ENCODE results near the gene RNF111. TPM values are rescaled to one million over a fixed set of nuclear protein-coding genes. Genes with fewer than 3 reads are reported as not detected.

The RNF111 gene
- polyA plus RNA-seq, 3 donors: 4.1 to 10.1 (median 7.0) TPM

- 93 to 97% (median 96%) methylated on average over 6 of the region's 6 CpGs for WGBS, 3 donors
- no peak overlapping the region for H3K27ac ChIP-seq (ENCODE audit: low read depth, low read length)
Observed at GRCh38 chr15:59042041-59042440, 54.6 kb downstream of the RNF111 start.

DNA sequence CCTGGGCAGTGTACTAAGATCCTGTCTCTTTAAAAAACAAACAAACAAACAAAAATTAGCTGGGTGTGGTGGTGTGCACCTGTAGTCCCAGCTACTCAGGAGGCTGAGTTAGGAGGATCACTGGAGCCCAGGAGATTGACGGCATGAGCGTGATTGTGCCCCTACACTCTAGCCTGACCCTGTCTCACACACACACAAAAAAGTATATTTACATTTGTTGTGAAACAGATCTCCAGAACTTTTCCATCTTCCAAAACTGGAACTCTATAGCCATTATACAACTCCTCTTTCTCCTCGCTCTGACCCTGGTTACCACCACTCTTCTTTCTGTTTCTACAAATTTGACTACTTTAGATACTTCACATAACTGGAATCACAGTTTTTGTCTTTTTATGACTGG is 61.4 kb downstream of the RNF111 start:
- H3K27ac ChIP-seq (ENCODE audit: low read depth, low read length): no peak overlapping the region
- WGBS, 3 donors: 94 to 99% (median 96%) methylated on average over 3 of the region's 3 CpGs

DNA sequence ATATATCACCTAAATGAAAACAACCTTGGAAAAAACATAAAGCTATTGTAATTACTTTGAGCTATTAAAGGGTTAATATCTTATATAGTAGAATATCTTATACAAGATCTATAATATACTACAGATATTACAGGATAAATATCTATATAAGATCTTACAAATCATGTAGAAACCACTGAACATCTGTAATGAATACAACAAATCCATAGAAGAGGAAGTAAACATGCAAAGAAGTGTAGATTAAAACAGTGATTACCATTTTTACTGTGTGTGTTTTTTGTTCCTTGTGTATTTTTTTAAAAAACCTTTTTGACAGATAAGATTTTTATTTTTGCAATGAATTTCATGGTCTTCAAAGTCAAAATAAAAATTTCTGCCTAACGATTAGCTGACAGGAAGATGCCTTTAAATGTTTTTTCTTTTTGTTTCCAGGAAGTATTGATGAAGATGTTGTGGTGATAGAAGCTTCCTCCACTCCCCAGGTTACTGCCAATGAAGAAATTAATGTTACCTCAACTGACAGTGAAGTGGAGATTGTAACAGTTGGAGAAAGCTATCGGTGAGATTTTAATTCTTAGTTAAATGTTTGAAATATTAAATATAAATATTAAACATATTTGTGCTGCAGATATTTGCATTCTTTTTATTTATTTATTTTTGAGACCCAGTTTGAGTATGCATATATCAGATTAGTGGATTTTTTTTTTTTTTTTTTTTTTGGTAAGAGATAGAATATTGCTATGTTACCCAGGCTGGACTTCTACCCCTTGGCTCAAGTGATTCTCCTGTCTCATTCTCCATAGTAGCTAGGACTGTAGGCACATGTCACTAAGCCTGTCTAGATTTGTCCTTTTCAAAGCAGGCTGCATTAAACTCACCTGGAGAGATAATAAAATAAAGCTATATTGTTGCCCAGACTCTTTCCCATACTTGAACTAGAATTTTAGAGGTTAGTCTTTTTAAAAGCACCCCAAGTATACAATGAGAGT is 64.7 kb downstream of the RNF111 start:
- 57 to 84% (median 64%) methylated on average over 2 of the region's 2 CpGs for WGBS, 3 donors
- no peak overlapping the region for H3K27ac ChIP-seq (ENCODE audit: low read depth, low read length)

DNA sequence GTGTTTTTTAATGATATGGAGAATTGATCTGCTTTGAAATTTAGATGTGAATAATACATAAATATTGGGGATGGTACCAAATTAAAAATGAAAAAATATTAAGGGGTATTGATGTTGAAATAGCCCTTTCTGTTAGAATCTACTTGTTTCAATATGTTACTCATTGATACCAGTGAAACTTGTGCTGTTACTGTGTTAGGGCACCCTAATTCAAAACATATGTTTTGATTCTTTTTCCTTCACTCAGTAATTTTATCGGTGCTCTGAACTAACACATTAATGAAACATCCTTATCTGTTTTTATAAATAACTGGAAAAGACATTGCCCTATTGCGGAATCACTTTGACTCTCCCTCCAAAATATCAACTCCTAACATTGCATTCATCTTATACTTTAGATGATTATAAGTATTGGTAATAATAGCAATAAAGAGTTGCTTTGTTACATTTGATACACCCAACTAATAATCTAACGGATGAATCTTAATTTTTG is 65.5 kb downstream of the RNF111 start:
- no peak overlapping the region for H3K27ac ChIP-seq (ENCODE audit: low read depth, low read length)
- WGBS, 3 donors: 78 to 88% (median 83%) methylated on average over 3 of the region's 3 CpGs

GRCh38 chr15:59053482-59053881 is 66.0 kb downstream of the RNF111 start:
- WGBS, 3 donors: 92 to 94% (median 93%) methylated on average over 2 of the region's 2 CpGs
- H3K27ac ChIP-seq (ENCODE audit: low read depth, low read length): no peak overlapping the region

DNA sequence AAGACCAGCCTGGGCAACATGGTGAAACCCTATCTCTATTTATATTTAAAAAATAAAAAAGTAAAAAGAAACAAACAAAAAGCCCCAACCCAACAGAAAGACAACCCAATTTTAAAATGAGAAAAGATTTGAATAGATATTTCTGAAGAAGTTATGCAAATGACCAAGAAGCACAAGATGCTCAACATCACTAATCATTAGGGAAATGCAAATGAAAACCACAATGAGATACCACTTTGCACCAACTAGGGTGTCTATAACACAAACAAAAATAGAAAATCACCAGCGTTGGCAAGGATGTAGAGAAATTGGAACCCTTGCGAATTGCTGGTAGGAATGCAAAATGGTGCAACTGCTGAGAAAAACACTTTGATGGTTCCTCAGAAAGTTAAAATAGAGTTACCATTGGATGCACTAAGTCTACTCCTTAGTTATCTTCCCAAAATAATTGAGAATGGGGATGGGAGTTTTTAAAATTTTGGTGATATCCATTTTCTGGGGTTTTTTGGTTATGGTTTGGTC is 71.7 kb downstream of the RNF111 start:
- WGBS, 3 donors: 92 to 98% (median 96%) methylated on average over 2 of the region's 2 CpGs

GRCh38 chr15:59060348-59060747 is 72.9 kb downstream of the RNF111 start:
- no peak overlapping the region for H3K27ac ChIP-seq (ENCODE audit: low read depth, low read length)
- WGBS, 3 donors: 94 to 97% (median 95%) methylated on average over 4 of the region's 4 CpGs

More for the DNA sequence above, 71.7 kb downstream of the RNF111 start:
- no peak overlapping the region for H3K27ac ChIP-seq (ENCODE audit: low read depth, low read length)

DNA sequence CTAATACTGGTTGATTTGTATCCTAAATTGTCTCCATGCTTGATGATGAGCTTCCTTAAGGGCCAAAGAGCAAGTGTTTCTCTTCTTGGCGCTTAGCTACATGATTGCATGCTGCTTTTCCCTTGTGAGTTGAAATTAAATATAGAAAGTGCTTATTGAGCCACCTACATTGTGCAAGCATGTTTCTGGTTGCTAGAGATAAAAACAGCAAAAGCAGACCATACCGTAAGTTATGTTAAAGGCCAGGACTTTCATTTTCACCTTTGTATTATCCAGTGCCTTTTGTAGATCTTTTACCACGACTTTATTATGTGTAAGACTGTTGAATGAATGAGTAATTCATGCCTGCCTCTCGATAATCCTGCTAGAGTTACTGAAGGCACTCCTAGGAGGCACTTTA is 75.6 kb downstream of the RNF111 start:
- H3K27ac ChIP-seq (ENCODE audit: low read depth, low read length): no peak overlapping the region
- 43 to 85% (median 55%) methylated on average over 4 of the region's 4 CpGs for WGBS, 3 donors

DNA sequence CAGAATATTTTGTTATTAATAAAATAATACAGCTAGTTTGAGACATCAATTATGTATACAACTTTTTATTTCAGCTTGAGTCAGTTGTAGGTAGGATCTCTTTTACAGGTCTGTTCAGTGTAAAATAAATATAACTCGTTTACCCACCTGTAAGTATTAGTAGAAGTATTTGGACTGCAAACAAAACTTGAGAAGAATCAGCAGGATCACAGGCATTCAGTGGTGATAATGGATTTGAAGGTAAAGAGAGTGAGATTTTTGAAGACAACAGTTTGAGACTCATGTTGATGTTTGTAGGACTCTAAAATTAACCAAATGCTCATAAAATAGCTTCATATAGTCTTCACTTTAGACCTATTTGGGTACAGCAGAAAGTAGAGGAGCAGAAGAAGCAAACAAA is 82.0 kb downstream of the RNF111 start:
- WGBS, 3 donors: 29 to 91% (median 90%) methylated on average over 1 of the region's 1 CpG
- no peak overlapping the region for H3K27ac ChIP-seq (ENCODE audit: low read depth, low read length)

- 88 to 96% (median 88%) methylated on average over 1 of the region's 1 CpG for WGBS, 3 donors
- H3K27ac ChIP-seq (ENCODE audit: low read depth, low read length): no peak overlapping the region
Observed at GRCh38 chr15:59074607-59075006, 87.1 kb downstream of the RNF111 start.

DNA sequence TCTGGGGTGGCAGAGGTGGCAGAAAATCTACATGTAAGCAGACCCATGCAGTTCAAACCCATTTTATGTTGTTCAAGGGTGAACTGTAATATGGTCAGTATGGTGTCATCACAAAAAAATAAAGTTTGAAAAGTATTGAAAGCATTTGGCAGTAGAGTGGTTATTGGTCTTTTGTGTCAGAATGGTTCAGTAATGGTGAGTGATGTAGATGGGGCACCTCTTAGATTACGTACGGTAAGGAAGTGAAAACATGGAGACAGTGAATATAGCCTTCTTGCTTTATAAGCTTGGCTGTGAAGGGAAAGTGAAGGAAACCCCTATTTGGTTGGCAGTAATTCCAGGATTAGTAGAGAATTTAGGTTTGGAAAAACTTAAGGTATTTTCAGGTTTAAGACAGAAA is 100.3 kb downstream of the RNF111 start:
- WGBS, 3 donors: 93 to 97% (median 94%) methylated on average over 2 of the region's 2 CpGs
- H3K27ac ChIP-seq (ENCODE audit: low read depth, low read length): no peak overlapping the region

DNA sequence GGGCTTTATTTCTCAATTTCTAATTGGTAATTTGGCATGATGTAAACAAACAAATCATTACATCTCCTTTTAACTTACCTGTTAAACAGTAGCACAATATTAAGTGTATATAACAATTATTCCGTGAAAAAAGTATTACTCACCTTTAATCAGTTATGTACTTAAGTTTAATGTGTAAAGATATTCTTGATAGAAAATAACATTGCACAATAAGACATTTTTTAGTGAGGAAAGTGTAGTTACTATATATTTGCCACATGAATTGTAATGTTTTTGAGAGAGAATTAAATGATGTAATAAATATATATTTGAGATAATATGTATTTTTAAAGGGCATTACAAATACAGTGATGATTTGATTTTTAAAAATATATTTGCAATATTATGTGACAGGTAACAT is 106.6 kb downstream of the RNF111 start:
- H3K27ac ChIP-seq (ENCODE audit: low read depth, low read length): no peak overlapping the region
- WGBS, 3 donors: 56 to 96% (median 91%) methylated on average over 1 of the region's 1 CpG

- H3K27ac ChIP-seq (ENCODE audit: low read depth, low read length): no peak overlapping the region
- 86 to 91% (median 90%) methylated on average over 3 of the region's 3 CpGs for WGBS, 3 donors
Observed at GRCh38 chr15:59096429-59096828, 109.0 kb downstream of the RNF111 start.

DNA sequence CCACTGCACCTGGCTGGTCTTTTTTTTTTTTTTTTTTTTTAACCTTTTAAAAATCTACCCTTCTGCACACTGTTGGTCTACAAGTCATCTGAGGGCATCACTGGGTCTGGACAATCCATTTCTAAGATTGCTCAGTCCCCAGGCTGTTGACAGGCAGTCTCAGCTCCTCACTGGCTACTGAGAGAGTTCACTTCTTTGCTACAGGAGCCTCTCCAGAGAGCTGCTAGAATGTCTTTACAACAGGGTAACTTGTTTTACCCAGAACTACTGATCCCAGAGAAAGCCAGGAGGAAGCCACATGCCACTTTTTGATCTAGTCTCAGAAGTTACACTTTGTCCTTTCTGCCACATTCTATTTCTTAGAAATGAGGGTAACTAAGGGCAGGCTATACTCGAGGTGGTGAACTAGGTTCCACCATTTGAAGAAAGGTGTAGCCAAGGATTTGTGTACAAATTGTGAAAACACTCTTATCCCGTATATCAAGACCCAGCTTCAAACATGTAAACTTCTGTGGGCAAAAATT is 111.8 kb downstream of the RNF111 start:
- no peak overlapping the region for H3K27ac ChIP-seq (ENCODE audit: low read depth, low read length)
- 57 to 88% (median 76%) methylated on average over 2 of the region's 2 CpGs for WGBS, 3 donors

DNA sequence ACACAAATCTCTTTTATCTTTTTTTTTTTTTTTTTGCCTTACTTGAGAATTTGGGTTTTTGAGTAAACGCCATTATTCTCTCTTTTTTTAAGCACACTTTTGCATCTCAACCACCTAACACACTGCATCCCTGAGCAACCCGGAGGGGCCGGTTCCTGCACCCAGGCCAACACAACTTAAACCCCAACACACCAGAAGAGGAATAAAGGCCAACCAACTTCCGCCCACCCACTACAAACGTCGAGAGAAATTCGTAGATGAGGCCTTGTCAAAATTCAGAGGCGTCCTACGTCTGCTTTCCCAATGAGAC is 117.1 kb downstream of the RNF111 start:
- no peak overlapping the region for H3K27ac ChIP-seq (ENCODE audit: low read depth, low read length)
- 0 to 2% (median 2%) methylated on average over 9 of the region's 9 CpGs for WGBS, 3 donors

DNA sequence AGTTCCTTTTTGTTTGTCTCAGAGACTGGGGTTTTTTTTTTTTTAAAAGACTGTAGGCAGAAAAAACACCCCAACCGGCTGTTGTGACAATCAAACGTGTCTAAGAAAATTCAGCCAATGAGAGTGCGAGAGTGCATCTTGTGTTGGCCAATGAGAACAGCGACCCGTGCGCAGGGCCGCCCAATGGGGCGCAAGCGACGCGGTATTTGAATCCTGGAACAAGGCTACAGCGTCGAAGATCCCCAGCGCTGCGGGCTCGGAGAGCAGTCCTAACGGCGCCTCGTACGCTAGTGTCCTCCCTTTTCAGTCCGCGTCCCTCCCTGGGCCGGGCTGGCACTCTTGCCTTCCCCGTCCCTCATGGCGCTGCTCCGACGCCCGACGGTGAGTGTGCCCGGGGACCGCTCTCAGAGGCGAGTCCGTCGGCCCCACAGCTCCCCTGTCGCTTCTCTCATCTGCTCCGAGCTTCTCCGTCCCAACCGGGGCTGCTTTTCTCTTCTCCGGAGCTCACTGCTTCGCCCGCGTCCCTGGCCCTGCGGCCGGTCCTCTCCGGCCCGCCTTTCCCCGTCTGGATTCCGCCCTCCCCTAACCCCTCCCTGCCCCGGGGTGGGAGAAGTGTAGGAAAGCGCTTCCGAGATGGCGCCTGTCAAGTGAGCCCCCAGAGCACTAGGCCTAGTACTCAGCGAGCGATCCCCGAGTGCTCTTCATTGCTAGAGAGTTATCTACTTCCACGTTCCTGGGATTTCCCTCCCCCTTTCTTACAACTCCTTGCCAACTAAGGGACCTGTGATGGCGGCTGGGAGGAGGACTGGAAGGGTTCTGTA is 117.7 kb downstream of the RNF111 start, which contains the start of gene CCNB2:
CCNB2 (plus strand) TSS at position 235 of the 821 bp plus-strand sequence; CDS start at position 358, 123 bp downstream.
- H3K27ac ChIP-seq (ENCODE audit: low read depth, low read length): no peak within 1 kb of the TSS

DNA sequence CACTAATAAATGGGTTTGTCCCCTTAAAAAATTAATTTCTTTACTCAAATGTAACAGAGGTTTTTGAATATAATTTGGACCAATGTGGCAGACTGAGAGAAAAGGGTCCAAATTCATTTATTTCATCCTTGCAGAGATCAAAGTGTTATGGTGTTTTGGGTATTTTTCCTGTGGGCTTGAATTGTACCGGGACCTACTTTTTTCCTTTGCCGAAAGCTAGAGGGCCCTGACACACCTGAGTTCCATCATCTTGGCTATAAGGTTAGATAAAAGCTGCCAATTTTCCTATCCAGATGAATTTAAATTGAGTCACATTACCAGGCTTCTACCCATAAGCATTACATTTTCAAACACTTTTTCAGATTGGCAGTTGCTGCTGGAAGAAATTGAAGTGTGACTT is 118.4 kb downstream of the RNF111 start:
- 61 to 70% (median 68%) methylated on average over 2 of the region's 2 CpGs for WGBS, 3 donors
- H3K27ac ChIP-seq (ENCODE audit: low read depth, low read length): no peak overlapping the region

More for the DNA sequence above, 117.7 kb downstream of the RNF111 start, which contains the start of gene CCNB2:
- 0 to 1% (median 1%) methylated on average over 57 of the region's 57 CpGs for WGBS, 3 donors

GRCh38 chr15:59111251-59111650 is 123.8 kb downstream of the RNF111 start:
- WGBS, 3 donors: 90 to 94% (median 91%) methylated on average over 4 of the region's 4 CpGs
- H3K27ac ChIP-seq (ENCODE audit: low read depth, low read length): no peak overlapping the region

Data from adipose tissue (tissue), 3 donors.